ENCODE results near the gene PSME2. TPM values are rescaled to one million over a fixed set of nuclear protein-coding genes. Genes with fewer than 3 reads are reported as not detected.

PSME2 gene
- total and polyA plus RNA-seq, 9 of the 15 experiments (the other 6 are each of a cell fraction or from before 2014, with no cell fraction given) = 111 to 579 (median 159) TPM

GRCh38 chr14:24141097-24141880 lies 5.1 kb downstream of the PSME2 start, which contains the start of gene EMC9 (continued):
- no peak for TF ChIP-seq JUNB (CRISPR knock-in tag; conservative IDR thresholded peaks at IDR 0.05)
- no peak for TF ChIP-seq ZNF551 (CRISPR knock-in tag; IDR thresholded peaks at IDR 0.05)
- TF ChIP-seq HMG20B (CRISPR knock-in tag; IDR thresholded peaks at IDR 0.05) = no peak
- no peak for TF ChIP-seq NR2F6 (CRISPR knock-in tag; IDR thresholded peaks at IDR 0.05)
- TF ChIP-seq PHB (CRISPR knock-in tag; IDR thresholded peaks at IDR 0.05) = no peak
- TF ChIP-seq CBX8 (IDR thresholded peaks at IDR 0.05; ENCODE audit: borderline replicate concordance, extremely low read depth, low read depth, low read length, poor library complexity, severe bottlenecking) = no peak
- TF ChIP-seq TSHZ1 (CRISPR knock-in tag; IDR thresholded peaks at IDR 0.05) = no peak
- no peak for TF ChIP-seq EHMT2 (IDR thresholded peaks at IDR 0.05)
- no peak for TF ChIP-seq ZNF586 (CRISPR knock-in tag; conservative IDR thresholded peaks at IDR 0.05)
- no peak for TF ChIP-seq ELK1 (CRISPR knock-in tag; IDR thresholded peaks at IDR 0.05)
- TF ChIP-seq DPF2 (IDR thresholded peaks at IDR 0.05) = no peak
- no peak for TF ChIP-seq TAF15 (IDR thresholded peaks at IDR 0.05; ENCODE audit: low read depth, low read length)
- no peak for TF ChIP-seq HDAC2 (IDR thresholded peaks at IDR 0.05)
- no peak for TF ChIP-seq ARHGAP35 (IDR thresholded peaks at IDR 0.05; ENCODE audit: partially characterized antibody)
- TF ChIP-seq ZNF280B (CRISPR knock-in tag; IDR thresholded peaks at IDR 0.05) = no peak
- TF ChIP-seq SMC3 (conservative IDR thresholded peaks at IDR 0.05; ENCODE audit: insufficient read depth, low read depth, low read length) = no peak
- TF ChIP-seq HMG20A (CRISPR knock-in tag; conservative IDR thresholded peaks at IDR 0.05) = no peak
- TF ChIP-seq TRIM24 (IDR thresholded peaks at IDR 0.05) = no peak
- TF ChIP-seq TEAD1 (CRISPR knock-in tag; IDR thresholded peaks at IDR 0.05) = peak in 1 of 2 experiments; percentile 80; a peak in 1 of 4 replicates
- no peak for TF ChIP-seq IRF9 (tag; IDR thresholded peaks at IDR 0.05)
- TF ChIP-seq CREB3L1 (IDR thresholded peaks at IDR 0.05; ENCODE audit: borderline replicate concordance, low read depth) = no peak

Data from K562 (cell line).